SK-N-DZ (cell line): ENCODE measurements around the gene LARP4B.
A peak's percentile ranks its signal among the peaks of the same experiment; 100 is the strongest.

ENCODE experiments used
- DNase-seq: peaks from one replicate; pipeline ENCODE4 v3.0.0-alpha.2; 2015; ENCODE audit warnings: low spot score

Gene LARP4B

GRCh38 chr10:788796-789748 is 142.4 kb downstream of the LARP4B start:
- DNase-seq: peak; percentile 73

- no peak for DNase-seq
Observed at GRCh38 chr10:787933-788651, 143.4 kb downstream of the LARP4B start.

DNA sequence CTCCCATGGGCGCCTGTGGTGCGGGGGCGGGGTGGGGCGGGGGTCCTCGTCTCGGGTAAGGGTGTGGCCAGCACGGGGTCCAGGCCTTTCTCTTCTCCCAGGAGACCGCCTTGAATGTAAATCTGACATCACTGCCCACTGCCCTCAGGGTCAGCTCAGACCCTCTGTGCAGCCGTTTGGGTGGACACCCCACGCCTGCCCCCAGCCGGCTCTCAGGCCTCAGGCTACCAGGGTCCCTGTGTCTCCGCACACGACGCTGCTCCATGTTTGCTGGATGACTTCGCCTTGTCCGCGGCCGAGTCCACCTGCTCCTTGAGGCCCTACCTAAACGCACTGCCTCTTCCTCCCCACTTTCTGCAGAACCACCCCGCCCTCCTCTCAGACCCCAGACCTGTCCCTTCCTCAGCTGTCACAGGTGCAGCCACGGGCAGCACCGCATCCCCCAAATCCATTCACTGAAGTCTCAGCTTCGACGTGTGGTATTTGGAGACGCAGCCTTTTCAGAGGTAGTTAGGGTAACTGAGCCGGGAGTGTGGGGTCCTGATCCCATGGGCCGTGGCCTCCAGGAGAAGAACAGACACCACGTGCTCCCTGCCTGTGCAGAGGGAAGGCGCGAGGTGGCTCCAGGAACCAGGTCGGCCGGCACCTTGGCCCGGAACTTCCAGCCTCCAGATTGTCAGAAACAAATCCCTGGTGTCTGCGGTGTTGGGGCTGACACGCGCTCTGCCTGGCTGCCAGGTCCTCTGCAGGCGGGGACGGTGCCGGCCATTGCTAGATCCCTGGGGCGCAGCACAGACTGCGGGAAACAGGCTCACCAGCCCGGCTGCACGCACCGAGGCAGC is 144.7 kb downstream of the LARP4B start:
- no peak for DNase-seq

- no peak for DNase-seq
Observed at GRCh38 chr10:785861-786214, 145.7 kb downstream of the LARP4B start.

- DNase-seq: no peak
Observed at GRCh38 chr10:785089-785860, 146.2 kb downstream of the LARP4B start.

GRCh38 chr10:784403-785088 is 147.0 kb downstream of the LARP4B start:
- peak; percentile 65 for DNase-seq

GRCh38 chr10:782751-783648 is 148.5 kb downstream of the LARP4B start:
- DNase-seq: no peak

GRCh38 chr10:780536-781524 is 150.7 kb downstream of the LARP4B start:
- no peak for DNase-seq

- no peak for DNase-seq
Observed at GRCh38 chr10:778626-779330, 152.7 kb downstream of the LARP4B start.

GRCh38 chr10:777913-778479 is 153.5 kb downstream of the LARP4B start:
- DNase-seq: no peak

- no peak for DNase-seq
Observed at GRCh38 chr10:776772-777171, 154.7 kb downstream of the LARP4B start.

DNA sequence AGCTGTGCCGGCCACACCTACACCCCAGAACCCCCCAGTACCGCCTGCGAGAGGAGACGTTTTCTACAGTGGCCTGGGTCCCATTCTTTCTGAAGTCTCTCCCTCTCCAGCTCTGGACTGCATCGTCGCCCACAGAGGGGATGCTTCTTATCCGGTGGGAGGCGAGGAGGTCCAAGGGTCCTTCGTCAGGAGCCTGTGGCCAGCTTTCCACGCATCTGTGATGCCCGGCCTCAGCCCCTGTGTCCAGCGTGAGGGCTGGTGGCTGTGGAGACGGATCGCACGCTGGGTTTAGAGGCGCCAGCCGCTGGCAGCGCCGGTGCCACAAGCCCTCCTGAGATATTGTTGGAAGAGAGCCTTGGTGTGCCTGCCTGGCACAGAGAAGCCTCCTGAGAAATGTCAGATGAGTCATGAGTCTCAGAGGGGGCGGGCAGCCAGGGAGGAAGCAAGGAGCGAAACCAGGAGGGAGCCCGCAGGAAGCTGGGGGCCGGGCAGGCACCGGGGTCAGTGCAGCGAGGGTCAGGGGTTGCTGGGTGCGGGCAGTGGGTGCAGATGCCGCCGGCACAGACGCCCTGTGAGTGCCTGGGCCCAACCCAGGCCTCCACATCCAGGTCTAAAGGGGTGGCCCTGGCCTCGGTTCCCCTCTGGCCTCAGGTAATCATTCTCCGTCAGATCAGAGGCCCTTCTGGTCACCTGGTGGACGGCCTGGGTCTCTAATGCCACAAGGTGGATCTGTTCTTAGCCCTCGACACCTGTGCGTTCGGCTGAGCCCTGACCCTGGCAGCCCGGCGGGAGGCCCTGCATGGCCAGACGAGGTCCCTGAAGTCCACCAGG is 156.0 kb downstream of the LARP4B start:
- DNase-seq: no peak

DNA sequence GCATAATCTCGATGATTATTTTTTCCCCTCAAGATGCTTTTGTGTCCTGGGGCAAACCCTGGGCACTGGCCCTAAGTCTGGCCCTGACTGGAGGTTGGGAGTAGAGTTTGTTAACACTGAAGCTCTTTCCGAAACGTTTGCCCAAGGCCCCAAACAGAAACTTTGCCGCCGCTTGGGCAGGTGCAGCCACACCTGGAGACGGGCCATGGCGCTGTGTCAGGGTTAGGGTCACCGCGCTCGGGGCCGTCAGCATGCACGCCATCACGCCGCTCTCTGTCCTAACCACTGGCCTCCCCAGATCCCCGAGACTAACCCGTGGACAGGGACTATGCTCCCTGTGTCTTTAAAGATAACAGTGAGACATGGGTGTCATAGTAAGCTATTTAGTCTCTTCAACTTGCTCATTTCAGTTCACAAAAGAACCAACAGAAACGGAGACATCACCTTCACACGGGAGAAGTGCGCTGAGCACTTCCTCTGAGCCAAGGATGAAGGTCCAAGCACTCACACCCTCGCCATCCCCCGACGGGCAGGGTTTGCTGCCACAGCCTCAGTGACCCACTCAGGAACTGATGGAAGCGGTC is 156.8 kb downstream of the LARP4B start:
- no peak for DNase-seq

- no peak for DNase-seq
Observed at GRCh38 chr10:774223-774622, 157.3 kb downstream of the LARP4B start.

- DNase-seq: no peak
Observed at GRCh38 chr10:773562-774161, 157.8 kb downstream of the LARP4B start.
